ENCODE results near the gene PPP2R2C.

PPP2R2C gene

GRCh38 chr4:6494431-6495295 lies 22.2 kb upstream of the PPP2R2C start:
- H3K4me3 ChIP-seq (ENCODE audit: low read depth, low read length) = no peak overlapping the region
- no peak for TF ChIP-seq CTCF (IDR thresholded peaks at IDR 0.05; ENCODE audit: borderline replicate concordance, insufficient read depth, low read depth, low read length)

GRCh38 chr4:6493658-6494304 lies 21.4 kb upstream of the PPP2R2C start:
- no peak for TF ChIP-seq CTCF (IDR thresholded peaks at IDR 0.05; ENCODE audit: borderline replicate concordance, insufficient read depth, low read depth, low read length)
- no peak overlapping the region for H3K4me3 ChIP-seq (ENCODE audit: low read depth, low read length)

GRCh38 chr4:6492861-6493657 lies 20.6 kb upstream of the PPP2R2C start:
- no peak for TF ChIP-seq CTCF (IDR thresholded peaks at IDR 0.05; ENCODE audit: borderline replicate concordance, insufficient read depth, low read depth, low read length)
- H3K4me3 ChIP-seq (ENCODE audit: low read depth, low read length) = no peak overlapping the region

- H3K4me3 ChIP-seq (ENCODE audit: low read depth, low read length) = no peak overlapping the region
- no peak for TF ChIP-seq CTCF (IDR thresholded peaks at IDR 0.05; ENCODE audit: borderline replicate concordance, insufficient read depth, low read depth, low read length)
These were observed 19.7 kb upstream of the PPP2R2C start for GRCh38 chr4:6492027-6492590.

GRCh38 chr4:6491235-6491634 lies 18.8 kb upstream of the PPP2R2C start:
- H3K4me3 ChIP-seq (ENCODE audit: low read depth, low read length) = no peak overlapping the region
- no peak for TF ChIP-seq CTCF (IDR thresholded peaks at IDR 0.05; ENCODE audit: borderline replicate concordance, insufficient read depth, low read depth, low read length)

GRCh38 chr4:6489927-6490326 lies 17.5 kb upstream of the PPP2R2C start:
- no peak overlapping the region for H3K4me3 ChIP-seq (ENCODE audit: low read depth, low read length)
- no peak for TF ChIP-seq CTCF (IDR thresholded peaks at IDR 0.05; ENCODE audit: borderline replicate concordance, insufficient read depth, low read depth, low read length)
